NOMO-1 (cell line): ENCODE measurements around the gene PIK3R2.

Experiments used
- DNase-seq, 2 experiments: peaks; one replicate each; lab custom pipeline; 2025; ENCODE audit not compliant: unreplicated experiment in 2 of 2; lab: John Stamatoyannopoulos, UW

The PIK3R2 gene

DNA sequence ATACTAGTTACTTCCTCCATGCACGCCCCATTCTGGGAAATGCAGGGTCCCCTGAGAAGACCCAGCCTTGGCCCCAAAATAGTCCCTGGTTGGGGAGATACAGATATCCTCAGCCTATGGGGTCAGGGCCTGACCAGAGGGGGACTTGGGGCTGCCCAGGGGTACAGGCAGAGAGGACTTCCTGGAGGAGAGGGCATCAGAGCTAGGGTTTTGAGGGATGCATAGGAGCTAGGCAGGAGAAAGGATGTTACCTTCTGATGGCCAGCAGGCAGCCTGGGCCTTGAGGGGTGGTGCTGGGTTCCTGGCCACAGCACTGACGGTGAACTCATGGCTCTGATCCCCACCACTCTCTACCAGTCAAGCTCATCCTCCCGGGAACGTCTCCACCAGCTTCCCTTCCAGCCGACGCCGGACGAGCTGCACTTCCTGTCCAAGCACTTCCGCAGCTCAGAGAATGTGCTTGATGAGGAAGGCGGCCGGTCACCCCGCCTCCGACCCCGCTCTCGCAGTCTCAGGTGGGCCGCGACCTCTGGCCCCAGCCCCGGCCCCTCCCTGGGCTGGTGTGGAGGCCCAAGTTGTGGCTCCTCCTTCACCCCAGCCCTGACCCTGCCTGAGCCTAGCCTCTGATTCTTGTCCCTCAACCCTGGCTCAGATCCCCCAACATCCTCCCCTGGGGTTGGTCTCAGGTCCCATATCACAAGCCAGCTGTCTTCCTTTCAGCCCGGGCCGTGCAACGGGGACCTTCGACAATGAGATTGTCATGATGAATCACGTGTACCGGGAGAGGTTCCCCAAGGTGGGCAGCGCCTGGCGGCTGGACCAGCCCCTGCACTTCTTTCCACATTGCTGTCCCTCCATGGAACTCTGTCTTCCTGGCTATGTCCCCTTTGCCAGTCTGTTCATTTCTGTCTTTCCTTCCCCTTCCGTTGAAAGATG, 29.8 kb upstream of the PIK3R2 start:
- no peak for DNase-seq

DNA sequence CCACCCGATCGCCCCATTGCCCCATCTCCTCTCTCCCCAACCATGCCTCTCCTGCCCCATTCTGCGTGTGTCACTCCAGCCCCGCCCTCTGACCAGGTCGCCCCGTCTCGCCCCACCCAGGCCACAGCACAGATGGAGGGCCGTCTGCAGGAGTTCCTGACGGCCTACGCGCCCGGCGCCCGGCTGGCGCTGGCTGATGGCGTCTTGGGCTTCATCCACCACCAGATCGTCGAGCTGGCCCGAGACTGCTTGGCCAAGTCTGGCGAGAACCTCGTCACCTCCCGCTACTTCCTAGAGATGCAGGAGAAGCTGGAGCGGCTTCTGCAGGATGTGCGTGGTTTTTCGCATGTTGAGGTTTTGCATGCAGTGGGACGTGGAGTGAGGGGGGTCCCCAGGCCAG, 29.1 kb upstream of the PIK3R2 start:
- no peak for DNase-seq

DNA sequence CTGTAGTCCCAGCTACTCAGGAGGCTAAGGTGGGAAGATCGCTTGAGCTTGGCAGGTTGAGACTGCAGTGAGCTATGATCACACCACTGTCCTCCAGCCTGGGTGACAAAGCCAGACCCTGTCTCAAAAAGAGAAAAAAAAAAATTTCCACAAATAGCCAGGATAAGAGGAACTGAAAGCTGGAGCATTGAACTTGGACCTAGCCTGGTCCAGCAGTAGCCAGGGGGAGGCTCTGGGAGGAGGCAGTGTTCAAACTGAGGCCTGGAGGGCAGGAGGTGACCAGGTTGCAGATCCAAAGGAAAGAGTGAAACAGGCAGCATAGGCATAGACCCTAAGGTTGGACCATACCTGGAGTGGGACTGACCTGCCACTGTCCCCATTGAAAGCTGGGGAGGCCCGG, 26.9 kb upstream of the PIK3R2 start:
- no peak for DNase-seq

DNA sequence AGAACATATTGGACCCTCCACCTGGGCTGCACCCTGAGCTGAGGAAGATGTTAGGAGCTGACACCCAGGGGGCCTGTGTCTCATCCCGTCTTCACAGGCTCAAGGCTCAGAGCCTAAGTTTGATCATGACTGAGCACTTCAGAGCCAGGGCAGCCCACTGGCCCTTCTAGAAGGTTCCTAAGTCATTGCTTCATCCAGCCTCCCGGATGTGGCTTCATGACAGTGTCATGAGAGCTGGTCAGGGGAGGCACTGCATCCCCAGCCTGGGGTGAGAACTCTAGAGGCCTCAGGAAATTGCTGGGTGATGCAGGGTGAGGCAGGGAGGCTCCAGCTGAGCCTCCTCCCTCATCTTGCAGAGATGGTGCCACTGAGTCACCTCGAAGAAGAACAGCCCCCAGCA, 24.9 kb upstream of the PIK3R2 start:
- DNase-seq: peak; percentile 45 to 47

DNA sequence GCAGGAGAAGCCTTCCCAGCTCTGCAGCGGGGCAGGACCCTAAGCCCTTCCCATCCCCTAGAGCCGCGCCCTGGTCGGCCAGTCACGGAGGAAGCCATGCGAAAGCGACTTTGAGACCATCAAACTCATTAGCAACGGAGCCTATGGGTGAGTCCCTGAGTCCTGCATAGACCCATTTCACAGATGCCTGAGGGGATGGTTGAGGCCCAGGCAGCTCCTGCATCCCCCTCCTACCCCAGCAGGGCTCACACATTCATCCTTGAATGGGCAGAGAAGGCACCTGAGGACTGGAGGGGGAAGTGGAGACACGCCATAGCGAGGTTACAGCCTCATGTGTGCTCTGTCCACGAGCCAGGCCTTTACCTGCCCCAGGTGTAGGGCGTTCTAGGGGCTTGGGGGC, 24.2 kb upstream of the PIK3R2 start:
- no peak for DNase-seq

DNA sequence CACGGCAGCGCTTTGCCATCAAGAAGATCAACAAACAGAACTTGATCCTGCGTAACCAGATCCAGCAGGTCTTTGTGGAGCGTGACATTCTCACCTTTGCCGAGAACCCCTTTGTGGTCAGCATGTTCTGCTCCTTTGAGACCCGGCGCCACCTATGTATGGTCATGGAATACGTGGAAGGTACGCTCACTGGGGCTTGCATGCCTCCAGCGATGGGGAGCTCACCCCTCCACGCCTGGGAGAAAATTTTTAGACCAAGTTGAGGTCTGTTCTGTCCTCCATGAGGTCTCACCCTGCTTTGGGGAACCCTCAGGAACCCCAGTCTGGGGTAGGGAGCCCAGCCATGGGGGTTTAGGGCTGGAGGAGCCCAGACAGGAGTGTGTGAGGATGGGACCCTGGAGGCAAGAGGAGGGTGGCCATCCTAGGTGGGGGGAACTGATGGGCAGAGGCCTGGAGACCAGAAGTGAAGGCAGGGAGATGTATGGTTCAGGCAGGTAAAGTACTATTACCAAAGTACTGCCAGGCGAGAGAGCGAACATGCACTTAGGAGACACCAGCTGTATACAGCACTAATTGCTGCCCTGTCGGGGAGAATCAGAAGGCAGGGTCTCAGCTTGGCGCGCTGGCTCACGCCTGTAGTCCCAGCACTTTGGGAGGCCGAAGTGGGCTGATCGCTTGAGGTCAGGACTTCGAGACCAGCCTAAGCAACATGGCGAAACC, 22.3 kb upstream of the PIK3R2 start:
- no peak for DNase-seq

DNA sequence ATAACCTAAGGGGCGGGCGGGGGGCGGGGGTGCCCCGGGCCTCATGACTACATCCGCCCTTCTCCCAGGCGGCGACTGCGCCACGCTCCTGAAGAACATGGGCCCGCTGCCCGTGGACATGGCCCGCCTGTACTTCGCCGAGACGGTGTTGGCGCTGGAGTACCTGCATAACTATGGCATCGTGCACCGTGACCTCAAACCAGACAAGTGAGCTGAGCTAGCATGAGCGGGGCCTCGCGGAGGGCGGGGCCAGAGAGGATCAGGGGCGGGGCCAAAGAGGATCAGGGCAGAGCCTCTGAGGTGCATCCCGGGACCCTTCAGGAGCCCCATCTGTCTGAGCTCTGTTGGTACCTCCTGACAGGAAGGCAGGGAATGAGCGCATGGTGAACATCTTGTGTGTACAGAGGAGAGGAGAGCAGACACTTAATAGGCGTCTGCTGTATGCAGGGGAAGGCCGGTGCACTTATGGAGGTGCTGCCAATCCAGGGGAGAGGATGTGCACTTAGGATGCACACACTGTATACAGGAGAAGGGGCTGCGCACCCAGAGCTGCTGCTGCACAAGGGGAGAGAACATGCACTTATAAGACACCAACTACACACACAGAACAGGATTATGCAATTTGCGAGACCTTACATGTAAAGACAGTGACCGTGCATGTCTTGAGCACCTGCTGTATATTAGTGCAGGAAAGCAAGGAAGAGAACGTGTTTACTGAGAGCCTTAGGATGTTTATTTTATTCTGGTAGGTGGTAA, 20.9 kb upstream of the PIK3R2 start:
- no peak for DNase-seq

DNA sequence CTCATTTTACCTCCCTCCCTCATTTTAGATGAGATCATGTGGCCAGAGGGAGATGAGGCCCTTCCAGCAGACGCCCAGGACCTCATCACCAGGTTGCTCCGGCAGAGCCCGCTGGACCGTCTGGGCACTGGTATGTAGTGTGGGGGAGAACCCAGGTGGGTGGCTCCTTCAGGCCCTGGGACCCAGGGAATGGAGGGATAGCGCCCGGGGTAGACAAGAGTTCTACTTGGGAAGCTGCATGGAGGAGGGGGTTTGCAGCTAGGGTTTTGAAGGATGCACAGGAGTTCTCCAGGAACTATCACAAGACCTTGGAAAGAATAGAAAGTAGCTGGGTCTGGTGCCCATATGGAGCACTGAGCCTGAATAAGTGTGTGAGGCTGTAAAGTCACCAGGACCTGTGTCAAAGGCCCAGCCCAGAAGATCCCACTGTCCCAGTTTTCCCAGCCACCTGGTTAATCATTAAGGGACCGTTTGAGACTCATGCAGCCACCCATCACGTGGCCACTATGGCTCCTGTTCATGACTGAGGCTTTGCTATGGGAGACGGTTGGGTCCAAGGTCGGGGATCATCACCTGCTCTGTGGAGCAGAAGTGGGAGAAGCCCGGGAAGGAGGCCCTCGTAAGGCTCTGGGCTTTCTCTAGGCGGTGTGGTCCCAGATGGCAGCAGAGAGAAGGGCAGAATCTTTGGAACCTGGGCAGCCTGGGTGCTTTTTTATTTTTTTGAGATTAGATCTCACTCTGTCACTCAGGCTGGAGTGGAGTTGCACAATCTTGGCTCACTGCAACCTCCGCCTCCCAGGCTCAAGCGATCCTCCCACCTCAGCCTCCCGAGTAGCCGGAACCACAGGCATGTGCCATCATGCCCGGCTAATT, 17.0 kb upstream of the PIK3R2 start:
- DNase-seq: no peak

DNA sequence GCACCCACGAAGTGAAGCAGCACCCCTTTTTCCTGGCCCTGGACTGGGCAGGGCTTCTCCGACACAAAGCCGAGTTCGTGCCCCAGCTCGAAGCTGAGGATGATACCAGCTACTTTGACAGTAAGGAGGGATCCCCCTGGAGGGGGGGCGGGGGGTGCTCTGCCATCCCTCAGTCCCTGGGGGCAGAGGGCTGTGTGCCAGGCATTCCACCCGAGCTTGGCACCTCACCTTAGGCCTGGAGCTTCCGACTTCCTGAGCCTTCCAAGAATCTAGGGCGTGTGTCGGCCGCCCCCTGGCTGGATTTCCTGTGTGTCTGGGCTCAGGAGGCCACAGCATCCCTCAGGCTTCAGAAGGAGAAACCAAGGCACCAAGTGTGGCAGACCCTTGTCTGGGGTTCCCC, 15.7 kb upstream of the PIK3R2 start:
- DNase-seq: no peak

DNA sequence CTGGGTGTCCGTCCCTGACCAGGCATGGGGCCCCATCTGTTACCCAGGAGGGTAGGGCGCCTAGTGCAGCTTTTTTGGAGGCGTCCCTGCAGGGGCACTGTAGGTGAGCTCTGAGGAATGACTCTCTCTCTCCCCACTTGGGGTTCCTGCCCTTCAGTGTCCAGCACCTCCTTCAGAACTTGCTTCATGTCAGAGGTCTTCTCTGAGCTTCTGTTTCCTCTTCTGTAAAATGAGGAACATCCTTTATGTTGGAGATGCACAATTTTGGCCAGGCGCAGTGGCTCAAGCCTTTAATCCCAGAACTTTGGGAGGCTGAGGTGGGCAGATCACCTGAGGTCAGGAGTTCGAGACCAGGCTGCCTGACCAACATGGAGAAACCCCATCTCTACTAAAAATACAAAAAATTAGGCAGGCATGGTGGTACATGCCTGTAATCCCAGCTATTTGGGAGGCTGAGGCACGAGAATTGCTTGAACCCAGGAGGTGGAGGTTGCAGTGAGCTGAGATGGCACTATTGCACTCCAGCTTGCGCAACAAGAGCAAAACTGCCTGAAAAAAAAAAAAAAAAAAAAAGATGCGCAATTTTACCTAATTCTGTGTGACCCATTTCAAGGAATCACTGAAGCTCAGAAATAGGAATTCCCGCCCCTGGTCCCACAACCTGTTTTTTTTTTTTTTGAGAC, 15.2 kb upstream of the PIK3R2 start:
- DNase-seq: no peak

DNA sequence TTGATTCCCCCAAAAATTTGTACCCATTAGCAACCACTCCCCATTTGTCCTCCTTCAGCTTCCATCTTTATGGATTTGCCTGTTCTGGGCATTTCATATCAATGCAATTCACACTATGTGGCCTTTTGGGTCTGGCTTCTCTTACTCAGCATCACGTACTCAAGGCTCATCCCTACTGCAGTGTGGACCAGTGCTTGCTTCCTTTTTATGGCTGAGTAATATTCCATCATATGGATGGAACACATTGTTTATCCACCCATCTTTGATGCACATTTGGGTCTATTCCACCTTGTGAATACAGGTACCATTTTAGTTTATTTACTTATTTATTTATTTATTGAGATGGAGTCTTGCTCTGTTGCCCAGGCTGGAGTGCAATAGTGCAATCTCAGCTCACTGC, 12.5 kb upstream of the PIK3R2 start:
- DNase-seq: no peak

DNA sequence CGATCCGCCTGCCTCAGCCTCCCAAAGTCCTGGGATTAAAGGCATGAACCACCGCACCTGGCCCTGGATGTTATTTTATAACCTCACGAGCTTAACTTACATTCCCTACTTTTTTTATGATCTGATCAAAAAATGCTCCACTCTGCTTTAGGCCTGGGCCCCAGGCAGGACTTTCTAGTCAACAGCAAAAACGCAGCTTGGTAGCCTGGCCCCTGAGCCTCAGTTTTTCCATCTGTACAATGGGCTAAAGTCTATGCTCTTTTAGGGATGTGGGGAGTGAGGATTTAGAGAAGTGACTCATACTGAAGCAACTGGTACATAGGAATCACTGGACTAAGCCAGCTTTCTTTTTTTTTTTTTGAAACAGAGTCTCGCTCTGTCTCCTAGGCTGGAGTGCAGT, 11.9 kb upstream of the PIK3R2 start:
- DNase-seq: no peak

DNA sequence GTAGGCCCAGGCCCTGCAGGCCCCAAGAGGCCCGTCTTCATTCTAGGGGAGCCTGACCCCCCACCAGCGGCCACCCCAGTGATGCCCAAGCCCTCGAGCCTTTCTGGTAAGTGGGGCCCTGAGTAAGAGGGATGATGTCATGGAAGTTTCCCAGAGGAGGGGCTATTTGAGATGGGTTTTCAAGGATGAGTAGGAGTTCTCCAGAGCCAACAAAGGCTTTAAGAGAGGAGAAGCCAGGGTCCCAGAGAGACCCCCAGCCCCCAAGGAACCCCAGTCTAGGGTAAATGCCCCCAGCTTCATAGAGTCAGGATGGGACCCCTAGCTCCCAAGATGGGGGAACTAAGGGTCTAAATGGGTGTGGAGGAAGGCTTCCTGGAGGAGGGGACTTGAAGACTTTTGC, 9.1 kb upstream of the PIK3R2 start:
- no peak for DNase-seq

DNA sequence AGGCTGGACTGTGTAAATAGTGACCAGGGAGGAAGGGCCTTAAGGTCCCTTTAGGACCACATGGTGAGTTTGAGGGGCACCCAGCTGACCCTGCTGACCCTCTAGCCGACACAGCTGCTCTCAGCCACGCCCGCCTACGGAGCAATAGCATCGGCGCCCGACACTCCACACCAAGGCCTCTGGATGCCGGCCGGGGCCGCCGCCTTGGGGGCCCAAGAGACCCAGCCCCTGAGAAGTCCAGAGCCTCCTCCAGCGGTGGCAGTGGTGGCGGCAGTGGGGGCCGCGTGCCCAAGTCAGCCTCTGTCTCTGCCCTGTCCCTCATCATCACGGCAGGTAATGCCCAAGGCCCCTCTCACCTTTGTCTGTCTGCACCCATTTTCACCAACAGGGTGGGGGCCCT, 8.6 kb upstream of the PIK3R2 start:
- DNase-seq: no peak

DNA sequence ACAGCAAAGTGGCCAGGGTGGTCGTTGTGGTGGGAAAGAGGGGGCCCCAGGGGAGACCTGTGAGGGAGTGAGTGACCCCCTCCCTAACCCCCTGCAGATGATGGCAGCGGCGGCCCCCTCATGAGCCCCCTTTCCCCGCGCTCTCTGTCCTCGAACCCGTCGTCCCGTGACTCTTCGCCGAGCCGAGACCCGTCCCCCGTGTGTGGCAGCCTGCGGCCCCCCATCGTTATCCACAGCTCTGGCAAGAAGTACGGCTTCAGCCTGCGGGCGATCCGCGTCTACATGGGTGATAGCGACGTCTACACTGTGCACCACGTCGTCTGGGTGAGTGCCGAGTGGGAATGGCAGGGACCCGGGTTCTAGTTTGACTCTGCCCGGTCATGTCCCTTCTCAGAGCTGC, 8.1 kb upstream of the PIK3R2 start:
- DNase-seq: no peak

DNA sequence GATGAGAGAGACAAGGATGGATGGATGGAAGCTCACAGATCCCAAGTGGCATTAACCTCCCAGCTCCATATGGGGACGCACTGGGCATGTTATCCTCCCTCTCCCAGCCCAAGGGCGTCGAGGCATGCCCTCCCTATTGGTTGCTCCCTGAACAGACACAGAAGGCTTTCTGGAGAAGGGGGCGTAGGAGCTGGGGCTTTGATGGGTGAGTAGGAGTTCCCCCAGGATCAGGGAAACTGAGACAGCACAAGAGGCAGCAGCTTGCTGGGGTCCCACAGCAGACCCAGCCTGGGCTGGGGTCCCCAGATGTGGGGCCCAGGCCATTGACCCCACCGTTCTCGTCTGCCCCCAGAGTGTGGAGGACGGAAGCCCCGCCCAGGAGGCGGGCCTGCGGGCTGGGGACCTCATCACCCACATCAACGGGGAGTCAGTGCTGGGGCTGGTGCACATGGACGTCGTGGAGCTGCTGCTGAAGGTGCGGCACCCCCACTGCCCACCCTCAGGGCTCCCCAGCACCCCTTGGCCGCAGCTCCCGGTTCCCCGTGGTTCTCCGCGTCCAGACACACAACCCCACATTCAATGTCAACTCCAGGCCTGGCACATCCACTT, 7.5 kb upstream of the PIK3R2 start:
- no peak for DNase-seq

DNA sequence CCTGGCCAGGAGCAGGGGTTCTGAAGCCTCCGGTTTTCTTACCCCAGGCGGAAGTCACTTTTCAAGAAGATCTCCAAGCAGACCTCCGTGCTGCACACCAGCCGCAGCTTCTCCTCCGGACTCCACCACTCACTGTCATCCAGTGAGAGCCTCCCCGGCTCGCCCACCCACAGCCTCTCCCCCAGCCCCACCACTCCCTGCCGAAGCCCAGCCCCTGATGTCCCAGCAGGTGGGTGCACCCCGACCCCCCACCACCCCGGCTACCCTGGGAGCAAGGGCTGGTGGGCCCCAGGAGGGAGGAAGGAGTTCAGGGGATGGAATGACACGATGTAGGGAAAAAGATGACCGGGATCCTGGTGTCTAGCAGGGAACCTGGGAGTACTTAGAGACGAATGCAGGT, 5.6 kb upstream of the PIK3R2 start:
- no peak for DNase-seq

DNA sequence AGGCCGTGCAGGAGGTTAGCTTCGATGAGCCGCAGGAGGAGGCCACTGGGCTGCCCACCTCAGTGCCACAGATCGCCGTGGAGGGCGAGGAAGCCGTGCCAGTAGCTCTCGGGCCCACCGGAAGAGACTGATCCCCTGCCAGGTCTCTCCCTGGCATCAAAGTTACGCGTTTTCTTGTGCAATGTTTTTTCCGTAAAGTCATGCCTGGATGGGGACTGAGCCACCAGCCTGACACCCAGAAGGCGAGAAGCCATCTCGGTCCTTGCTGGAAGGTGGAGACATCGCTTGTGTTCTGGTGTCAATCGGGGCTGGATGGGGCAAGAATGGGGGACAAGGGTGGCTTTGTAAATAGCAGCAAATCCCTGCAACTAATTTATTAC, 3.4 kb upstream of the PIK3R2 start:
- DNase-seq: no peak

DNA sequence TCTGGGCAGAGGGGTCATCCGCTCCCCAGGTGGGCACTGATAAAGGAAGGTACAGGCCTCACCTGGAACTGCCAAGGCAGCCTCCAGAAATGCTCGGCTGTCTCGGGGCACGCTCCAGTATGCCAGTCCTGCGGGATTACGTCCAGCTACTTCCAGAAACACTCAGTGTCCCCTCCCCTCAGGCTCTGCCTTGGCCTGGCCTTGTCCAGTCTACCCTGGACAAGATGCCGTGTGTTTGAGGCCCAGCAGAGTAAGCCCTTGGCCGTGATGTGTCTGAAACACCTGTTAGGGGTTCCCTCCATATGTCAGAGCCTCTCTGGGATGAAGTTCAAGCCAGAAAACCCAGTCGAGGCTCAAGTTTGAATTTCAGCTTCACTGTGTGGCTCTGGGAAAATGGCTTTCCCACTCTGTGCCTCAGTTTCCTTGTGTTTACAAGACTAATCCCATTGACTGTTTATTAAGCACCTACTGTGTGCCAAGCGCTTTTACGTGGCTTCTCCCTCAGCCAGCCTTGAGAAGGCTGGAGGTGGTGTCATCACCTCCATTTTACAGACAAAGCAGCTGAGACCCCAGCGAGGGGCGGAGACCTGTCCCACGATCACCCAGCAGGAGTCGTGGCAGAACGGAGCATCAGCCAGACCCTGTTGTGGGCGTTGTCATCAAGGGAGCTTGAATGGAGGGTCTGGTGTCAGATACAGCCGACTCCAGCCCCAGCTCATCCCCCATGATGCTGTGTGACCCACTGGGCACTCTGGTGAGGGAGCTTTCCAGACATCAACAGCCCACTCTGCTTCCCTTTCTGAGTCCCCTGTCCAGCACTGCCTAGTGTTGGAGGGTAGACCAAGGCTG, 2.0 kb upstream of the PIK3R2 start:
- no peak for DNase-seq
